Measurements from ENCODE around the gene C1orf35.

DNA sequence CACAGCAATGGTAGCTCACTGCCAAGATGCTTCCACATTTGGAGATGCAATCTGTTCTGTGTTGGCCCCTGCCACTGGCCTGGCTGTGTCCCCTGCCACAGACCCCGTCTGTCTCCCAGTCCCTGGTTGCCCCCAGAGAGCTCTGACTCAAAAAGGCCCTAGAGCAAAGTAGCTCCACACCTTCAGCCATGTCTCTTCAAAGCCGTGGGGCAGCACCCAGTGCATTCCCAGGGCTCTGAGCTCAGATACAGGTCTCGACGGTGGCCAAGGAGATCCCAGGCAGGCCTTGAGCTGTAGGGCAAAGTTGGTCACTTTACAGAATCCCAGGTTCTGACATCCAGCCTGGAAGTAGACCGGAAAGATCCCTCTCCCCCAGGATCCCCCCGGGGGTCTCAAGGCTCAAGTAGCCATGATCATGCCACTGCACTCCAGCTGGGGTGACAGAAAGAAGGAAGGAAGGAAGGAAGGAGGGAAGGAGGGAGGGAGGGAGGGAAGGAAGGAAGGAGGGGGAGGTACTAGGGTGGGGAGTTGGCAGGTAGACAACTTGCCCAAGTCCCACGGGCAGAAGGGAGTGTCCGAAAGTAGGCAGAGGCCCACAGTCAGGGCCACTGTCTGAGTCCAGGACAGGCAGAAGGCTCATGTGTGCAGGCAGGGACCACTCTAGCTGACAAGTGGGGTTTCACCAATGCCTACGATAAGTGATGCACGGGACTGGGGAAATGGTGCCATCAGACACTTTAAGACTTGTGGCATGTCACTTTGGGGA lies 25.4 kb downstream of the C1orf35 start:
- TF ChIP-seq, protein P1, sequence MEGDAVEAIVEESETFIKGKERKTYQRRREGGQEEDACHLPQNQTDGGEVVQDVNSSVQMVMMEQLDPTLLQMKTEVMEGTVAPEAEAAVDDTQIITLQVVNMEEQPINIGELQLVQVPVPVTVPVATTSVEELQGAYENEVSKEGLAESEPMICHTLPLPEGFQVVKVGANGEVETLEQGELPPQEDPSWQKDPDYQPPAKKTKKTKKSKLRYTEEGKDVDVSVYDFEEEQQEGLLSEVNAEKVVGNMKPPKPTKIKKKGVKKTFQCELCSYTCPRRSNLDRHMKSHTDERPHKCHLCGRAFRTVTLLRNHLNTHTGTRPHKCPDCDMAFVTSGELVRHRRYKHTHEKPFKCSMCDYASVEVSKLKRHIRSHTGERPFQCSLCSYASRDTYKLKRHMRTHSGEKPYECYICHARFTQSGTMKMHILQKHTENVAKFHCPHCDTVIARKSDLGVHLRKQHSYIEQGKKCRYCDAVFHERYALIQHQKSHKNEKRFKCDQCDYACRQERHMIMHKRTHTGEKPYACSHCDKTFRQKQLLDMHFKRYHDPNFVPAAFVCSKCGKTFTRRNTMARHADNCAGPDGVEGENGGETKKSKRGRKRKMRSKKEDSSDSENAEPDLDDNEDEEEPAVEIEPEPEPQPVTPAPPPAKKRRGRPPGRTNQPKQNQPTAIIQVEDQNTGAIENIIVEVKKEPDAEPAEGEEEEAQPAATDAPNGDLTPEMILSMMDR (IDR thresholded peaks at IDR 0.05; ENCODE audit: poor library complexity): no peak
- no peak for TF ChIP-seq EZH2 (IDR thresholded peaks at IDR 0.05; ENCODE audit: borderline replicate concordance)

Measured in hepatocyte (in vitro differentiated cells).